Cardiac septum (tissue), 1 donor: ENCODE results near the gene CPEB4. TPM values are rescaled to one million over a fixed set of nuclear protein-coding genes. Genes with fewer than 3 reads are reported as not detected.

Experiments used
- DNase-seq: peaks from one replicate; pipeline ENCODE4 v3.0.0-alpha.2; 2020; ENCODE audit warnings: low spot score
- intact Hi-C: fragments of 100-400 bp; cut with DNase I; formaldehyde crosslinking; loops from one replicate; pipeline ENCODE4 v1.14.0; 2022
- total RNA-seq: library from RNA; stranded (reverse); fragmentation: NEBNext Ultra II Directional; extraction: Animal tissue kit (Norgen Biotek cat#: 25700); gene quantifications from one replicate; pipeline ENCODE4 v1.2.1, GENCODE V29; 2021
- donor health status: DM: no; HTN: no; CAD: no.

Gene CPEB4
- total RNA-seq, 1 donor from 2014 or later, result 187 TPM

DNA sequence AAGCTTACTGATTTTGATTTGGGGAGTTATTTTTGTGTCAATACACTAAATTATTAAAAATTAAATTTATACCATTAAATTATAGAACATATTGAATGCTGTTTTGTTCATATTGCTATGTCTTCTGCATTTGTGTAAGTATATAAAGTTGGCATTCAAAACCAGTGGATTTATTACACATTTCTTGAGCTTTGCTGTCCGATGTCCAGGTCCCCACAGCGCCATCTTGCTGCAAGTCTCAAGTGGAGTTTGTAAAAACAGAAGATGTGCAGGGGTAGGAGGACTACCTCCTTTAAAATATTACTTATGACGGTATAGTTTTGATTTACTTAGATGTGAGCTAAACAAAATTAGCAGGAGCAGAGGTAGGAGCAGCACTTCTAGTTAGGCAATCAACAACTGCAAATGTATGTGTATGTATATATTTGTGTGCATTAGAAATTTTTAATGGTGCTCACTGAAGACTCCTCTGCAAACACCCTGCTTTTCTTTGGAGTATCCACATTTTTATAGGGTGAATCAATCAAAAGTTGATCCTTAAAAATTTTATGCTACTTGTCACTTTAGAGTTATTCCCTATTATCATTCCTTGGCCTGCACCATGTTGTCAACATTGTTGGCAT, 37.4 kb downstream of the CPEB4 start:
- DNase-seq, result peak; percentile 80
- intact Hi-C loops, result no loop called here

DNA sequence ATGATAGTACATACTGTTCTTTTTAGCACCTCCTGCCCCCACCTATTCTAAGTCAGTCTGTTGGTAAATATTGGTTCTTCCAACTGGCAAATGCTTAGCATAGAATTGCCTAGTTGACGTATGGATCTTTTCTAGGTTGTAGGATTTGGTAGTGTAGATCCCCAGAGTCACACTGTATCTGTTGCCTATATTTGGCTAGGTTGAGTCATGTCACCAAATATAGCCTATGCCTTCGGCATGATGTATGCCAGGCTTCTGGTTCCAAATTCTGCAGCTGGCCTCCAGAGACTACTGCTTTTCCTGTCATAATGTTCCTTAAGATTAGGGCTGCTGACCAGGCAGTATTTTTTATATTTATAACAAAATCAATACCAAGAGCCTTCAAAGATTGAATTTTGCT, 38.2 kb downstream of the CPEB4 start:
- intact Hi-C loops, result no loop called here
- no peak for DNase-seq

DNA sequence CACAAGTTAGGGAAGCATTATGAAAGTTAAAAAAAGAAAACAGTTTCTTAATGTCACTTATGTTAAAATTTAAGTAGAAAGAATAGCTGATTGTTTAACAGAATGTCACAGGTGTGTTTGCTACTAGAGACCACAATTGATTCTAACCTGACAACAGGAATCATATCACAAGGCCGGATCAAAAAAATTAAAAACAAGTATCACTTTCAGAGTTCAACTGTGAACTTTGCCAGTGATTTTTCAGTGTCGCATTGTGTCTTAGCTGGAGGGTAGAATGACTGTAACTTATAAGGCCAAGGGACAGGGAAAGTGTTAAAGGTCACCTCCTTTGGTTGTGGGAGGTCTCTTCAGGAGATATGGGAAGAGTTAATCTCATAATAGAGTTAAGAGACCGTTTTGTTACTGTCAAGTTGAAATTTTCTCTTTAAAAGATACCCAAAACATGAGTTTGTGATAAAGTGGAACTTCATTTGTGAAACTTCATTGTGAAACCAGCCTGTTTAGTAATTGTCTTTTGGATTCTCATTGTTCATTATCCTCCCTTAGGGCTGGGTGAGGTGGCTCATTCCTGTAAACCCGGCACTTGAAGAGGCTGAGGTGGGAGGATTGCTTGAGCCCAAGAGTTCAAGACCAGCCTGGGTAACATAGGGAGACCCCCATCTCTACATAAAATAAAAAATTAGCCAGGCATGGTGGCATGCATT, 40.9 kb downstream of the CPEB4 start:
- DNase-seq, result no peak
- intact Hi-C loops, result no loop called here

DNA sequence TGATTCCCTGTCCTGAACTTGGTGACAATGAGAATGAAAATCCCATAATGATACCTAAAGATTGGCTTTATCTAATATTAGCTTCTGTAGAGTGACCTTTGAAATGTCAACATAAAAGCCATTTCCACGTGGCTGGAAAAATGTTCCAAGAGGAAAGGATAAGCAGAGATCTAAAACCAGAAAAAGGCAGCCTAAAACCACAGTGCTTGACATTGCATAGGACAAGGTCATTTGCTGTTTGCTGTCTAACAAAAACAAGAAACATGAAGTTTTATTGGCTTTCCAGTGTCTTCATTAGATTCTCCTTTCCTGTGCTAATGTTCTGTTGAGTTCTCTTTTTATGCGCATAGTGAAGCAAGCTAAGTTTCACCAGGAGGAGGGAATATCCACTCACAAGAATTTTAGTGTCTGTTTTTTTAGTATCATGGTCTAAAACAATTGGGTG, 44.6 kb downstream of the CPEB4 start:
- intact Hi-C loops, result no loop called here
- no peak for DNase-seq

DNA sequence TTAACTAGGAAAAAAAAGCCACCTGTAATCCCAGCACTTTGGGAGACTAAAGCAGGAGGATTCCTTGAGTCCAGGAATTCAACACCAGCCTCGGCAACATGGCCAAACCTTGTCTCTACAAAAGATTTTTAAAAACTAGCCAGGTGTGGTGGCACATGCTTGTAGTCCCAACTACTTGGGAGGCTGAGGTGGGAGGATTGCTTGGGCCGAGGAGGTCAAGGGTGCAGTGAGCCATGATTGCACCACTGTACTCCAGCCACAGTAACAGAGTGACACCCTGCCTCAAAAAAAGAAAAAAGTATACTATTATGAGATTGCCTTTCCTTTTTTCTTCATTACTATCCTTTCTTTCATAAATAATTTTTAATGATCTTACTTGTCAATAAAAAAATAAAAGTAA, 45.8 kb downstream of the CPEB4 start:
- intact Hi-C loops, result no loop called here

DNA sequence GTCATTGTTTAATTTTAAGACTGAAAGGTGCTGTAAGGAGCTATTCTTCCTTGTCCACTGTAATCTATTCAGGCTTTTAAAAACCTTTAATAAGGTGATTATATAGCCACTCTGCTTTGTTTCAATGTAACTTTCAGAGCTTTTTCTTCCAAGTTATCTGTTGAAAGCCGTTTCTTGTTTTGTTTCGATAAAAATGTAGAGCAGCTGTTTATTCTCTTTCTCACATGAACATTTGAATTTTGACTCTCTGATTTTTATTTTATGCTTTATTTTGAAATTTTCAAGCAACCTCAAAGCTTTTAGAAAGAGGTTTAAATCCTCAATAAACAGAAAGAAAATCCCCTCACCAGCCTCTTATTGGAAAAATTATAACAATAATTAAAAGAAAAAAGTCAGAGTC, 47.2 kb downstream of the CPEB4 start:
- no peak for DNase-seq
- intact Hi-C loops, result no loop called here

More for the DNA sequence above, 45.8 kb downstream of the CPEB4 start:
- no peak for DNase-seq

DNA sequence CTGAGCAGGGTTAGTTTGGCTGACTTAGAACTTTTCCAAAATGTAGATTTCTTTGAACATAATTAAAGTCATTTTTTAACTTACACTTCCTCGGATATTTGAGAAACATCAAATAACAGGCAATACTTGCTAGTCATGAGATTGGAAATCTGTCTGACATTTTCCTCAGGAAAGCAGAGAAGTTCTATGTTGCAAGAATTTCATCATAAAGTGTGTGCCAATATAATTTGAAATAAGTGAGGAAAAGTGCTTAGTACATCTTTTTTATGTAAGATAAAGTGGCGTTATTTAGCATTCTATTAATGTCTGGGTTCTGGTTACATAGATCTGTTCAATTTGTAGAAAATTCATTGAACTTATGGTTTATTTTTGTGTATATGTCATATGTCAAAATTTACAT, 52.1 kb downstream of the CPEB4 start:
- no peak for DNase-seq
- intact Hi-C loops, result no loop called here

DNA sequence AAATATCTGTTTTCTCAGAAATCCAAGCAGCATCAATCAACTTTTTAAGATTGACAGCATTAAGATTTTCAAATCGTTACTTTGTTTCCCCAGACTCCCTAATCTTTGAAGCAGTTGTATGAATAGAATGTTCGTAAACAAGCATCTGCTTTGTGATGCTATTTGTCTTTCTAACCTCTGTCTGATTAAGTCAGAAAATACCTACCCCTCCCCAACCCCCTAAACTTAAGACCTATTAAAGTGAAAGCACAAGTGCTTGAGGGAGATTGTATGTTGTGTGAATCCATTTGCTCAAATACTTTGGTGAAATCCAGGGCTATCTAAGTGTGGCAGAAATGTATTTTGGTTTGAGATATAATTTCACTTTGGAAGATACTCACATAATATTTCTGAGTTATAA, 53.0 kb downstream of the CPEB4 start:
- intact Hi-C loops, result no loop called here
- no peak for DNase-seq

DNA sequence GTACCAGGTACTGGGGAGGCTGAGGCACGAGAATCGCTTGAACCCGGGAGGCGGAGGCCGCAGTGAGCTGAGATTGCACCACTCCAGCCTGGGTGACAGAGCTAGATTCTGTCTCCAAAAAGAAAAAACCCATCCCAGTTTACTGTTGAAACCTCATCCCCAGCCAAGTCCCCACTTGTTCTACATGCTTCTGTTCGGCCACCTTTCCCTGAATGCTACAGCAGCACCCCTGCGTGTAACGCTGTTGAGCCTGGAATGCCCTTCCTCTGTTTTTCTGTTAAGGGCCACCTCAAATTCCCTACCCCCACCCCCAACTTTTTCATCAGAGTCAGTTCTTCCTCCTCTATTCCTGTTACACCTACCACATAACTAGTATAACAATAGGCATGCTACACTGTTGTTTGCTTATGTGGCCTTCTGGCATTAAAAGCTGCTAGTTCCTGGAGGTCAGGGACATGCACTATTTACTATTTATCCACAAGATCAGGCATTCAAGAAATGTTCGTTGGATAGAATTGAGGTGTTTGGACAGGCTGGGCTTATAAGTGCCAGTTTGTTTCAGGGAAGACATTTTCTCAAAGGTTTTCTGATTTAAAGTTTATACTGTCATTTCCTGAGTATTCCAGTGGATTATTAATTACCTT, 53.7 kb downstream of the CPEB4 start:
- intact Hi-C loops, result no loop called here
- DNase-seq, result no peak

DNA sequence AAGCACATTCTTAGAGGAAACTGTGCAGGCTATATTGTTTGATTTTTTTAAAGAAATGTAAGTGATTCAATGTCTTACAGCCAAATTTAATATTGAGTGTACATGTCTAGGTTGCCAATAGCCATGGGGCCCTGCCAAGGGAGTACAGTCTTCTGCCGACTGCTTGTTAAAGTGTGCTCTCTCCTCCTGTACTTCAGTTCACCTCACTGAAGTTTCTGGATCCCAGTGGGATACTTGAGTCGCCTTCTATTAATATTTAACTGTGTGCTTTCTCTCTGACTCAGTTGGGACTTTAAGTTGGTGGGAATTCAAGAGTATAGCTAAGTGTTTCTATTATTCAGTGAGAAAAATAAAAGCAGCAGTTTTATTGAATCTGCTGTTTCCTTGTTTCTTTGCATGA, 56.4 kb downstream of the CPEB4 start:
- intact Hi-C loops, result no loop called here
- DNase-seq, result no peak

DNA sequence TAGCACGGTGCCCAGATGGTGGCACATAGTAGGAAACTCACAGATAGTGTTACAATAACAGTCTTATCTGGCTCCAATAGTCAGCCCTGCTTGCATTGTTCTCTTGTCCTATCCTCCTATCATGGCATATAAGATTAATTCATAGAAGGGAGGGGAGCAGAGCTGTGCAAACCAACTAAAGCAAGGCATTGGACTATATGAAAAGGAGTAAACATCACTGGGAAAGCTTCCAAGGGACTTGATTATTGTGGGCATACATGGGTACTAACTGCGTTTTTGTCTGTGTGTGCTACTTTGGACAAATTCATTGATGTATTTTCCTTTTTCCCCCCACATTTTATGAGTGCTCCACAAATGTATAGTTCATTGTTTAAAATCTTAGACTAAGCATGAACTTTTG, 57.0 kb downstream of the CPEB4 start:
- intact Hi-C loops, result no loop called here
- DNase-seq, result no peak

DNA sequence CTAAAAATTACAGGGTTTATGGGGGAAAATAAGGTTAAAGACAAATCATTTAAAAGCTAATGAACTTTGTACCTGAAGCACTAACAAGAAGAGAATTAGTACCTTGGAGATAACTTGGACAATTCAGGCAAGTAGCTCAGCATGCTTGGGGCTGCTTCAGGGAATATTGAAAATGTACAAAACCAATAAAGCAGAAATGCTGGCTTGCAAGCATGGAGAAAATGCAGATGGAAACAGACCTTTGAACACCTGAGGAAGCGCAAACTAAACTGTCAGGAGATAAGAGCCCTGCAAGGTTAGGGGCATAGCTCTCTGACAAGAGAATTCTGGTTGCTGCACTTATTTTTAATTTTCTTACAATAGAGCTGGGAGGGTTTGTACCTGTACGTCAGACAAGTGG, 58.2 kb downstream of the CPEB4 start:
- DNase-seq, result no peak
- intact Hi-C loops, result no loop called here

DNA sequence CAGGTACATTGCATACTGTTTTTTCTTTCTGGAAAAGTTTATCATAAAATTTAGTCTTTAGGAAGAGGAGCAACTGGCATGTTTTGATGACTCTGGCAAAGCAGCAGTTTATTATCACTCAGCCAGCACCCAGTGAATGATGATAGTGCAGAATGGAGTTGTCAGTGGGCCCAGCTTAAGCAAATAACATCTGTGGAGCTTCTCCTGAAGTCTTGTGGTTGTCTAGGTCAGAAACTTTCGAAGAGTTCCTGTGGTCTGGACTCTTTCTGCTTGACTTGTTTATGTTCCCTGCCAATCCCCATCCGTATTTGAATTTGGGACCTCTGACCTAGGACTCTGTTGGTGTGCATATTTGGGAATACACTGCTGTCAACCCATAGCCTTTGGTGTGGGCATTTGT, 62.7 kb downstream of the CPEB4 start:
- no peak for DNase-seq
- intact Hi-C loops, result no loop called here

DNA sequence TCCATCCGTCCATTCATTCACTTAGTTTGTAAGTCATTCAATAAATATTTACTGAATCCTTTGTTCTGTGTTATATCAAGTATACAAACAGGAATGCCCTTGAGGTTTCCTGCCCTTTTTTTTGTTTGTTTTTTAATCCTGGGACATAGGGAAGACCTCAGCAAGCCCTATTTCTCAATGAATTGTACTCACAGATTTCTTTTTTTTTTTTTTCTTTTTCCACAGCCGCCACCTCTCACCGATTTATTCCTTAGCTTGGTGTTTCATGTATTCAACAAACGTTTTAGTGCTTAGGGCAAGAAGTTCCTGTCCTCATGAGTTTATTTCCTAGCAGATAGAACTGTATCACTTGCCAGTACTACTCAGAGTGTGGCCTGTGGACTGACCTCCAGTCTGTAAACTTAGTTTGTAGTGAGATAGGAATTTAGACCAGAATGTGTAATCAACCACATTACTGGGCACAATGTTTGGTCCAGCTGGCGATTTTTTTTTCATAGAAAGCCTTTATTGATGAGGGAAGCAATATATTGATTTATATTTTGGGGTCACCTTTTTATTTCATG, 65.5 kb downstream of the CPEB4 start:
- intact Hi-C loops, result no loop called here
- DNase-seq, result no peak

DNA sequence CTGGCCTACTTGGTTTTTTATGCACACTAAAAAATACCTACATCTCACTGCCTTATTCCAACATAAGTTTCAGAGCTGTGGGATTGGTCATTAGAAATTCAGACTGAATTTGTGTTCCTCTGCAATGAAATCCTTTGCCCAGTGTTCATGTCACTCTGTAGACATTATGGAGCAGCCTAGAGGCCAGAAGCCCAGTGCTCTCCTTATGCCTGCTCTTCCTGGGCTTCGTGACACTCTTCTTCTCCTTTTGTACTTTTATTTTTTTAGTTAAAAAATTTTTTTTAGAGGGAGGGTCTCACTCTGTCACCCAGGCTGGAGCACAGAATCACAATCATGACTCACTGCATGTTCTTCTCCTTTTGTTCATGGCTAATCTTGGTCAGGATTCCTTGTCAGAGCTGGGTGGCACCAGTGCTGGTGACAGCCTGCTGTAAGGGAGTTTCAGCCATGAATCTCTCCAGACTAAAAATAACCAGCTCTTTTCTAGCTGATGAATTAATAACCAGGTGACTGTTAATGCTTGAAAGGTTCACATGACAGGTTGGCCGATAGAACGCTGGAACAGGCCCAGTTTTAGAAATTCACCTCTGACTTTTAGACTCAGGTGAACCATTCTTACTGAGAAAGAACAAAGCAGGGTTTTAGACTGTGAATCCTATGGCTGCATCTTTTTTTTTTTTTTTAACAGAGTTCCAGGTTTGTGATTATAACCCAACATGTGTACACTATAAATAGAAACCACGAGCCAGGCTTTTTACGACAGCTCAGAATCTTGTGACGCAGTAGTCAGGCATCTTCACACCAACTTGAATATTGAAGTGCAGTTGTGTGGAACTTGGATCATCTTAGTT, 66.7 kb downstream of the CPEB4 start:
- no peak for DNase-seq
- intact Hi-C loops, result no loop called here

DNA sequence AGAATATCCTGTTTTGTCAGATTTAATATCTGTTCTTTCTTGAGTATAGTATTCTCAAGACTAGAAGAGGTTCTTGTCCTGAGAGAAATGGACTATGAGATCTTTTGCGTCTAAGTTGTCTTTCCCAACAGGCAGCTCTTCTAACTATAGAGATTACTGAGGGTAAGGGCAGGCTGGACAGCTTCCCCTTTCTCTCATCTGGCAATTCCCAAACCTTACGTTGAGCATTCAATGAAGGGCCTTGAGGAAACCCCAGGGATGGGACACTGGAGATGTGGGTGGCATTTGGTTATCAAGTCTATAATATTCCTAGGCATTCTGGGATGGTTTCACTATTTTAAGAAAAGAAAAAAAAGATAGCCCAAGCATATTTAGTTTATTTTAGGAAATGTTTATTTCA, 72.8 kb downstream of the CPEB4 start:
- DNase-seq, result no peak
- intact Hi-C loops, result no loop called here

DNA sequence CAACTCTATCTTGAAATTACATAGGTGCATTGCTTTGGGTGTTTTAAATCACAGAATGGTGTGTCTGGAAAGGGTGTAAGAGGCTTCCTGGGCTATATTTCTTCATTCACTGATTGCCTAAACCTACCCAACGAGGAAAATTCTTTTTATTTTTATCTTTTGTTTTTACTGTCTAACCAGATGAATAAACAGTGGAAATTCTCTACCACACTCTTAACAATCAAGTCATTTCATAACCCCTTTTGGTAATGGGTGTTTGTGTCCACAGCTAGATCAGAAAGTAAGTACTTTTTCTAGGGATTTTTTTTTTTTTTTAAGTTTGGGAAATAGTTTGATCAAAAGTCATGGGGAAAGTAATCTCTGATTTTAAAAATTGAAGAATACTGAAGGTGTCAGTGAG, 73.3 kb downstream of the CPEB4 start:
- intact Hi-C loops, result no loop called here
- no peak for DNase-seq

DNA sequence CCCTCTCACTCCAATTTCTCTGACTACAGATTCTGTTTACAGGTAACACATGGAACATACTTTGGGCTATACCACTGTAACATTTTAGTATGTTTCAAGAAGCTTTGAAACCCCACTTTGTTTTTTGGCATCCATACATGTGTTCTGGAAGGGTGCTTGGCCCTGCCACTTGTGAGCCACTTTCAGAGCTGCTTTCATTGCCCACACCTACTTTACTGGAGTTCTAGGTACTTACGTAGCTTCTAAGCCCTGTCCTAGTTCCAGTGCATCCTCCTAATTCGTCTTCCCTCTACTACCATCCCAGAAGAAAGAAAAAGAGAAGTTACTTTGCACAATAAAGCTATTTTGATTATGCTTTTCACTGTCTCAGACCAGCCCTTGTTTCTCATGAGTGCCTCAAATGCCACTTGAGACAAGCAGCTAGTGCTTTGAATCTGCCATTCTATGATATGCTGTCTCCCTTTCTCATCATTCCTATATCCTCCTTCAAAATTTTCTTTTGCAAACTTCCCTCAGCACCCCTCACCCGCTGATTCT, 74.4 kb downstream of the CPEB4 start:
- intact Hi-C loops, result no loop called here

DNA sequence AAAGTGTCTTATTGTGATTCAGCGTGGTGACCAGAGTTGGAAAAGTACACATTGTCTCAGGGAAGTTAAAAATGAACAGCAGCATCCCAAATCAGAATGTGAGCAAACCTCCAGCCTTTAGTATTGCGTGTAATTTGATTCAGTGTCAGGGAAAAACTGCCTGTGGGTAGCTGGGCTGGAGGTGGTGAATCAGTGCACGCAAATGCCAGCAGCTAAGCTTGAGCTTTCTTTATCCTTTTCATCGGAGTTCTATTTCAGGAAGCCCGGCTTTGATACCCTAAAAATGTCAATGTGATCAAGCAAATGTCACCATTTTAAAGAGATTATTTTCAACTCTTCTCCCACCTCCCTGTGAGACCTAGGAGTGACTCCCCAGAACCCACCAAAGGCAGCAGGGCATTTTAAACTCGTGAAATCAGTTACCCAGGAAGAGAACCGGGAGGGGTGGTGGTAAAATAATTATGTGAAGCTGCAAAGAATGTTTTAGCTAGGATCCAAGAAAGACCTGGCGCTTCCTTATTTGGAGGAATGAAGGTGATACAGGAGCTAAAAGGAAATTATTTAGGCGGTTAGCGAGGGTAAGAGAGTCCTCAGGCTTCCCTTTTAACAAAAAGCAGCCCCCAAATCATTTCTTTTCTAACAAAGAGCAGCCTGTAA, 75.2 kb downstream of the CPEB4 start:
- no peak for DNase-seq
- intact Hi-C loops, result no loop called here

More for the DNA sequence above, 74.4 kb downstream of the CPEB4 start:
- no peak for DNase-seq
